HG03558 (cell line): ENCODE measurements around the gene FDPS.
A peak's percentile ranks its signal among the peaks of the same experiment; 100 is the strongest.
"Not testable (repeated sequence)": the region's sequence is repeated elsewhere in the genome, so short reads cannot be mapped to it uniquely, and the experiment has no call there.

Experiments used
- ATAC-seq: cut with Tn5 transposase; IDR thresholded peaks from one replicate; pipeline ENCODE4 v1.9.1; 2021; ENCODE audit warnings: moderate number of reproducible peaks; ENCODE audit not compliant: unreplicated experiment; ENCODE audit errors: extremely low read depth

FDPS gene

GRCh38 chr1:155316922-155317321, 8.3 kb downstream of the FDPS start:
- ATAC-seq: no peak

GRCh38 chr1:155318082-155318481, 9.4 kb downstream of the FDPS start:
- ATAC-seq: no peak

- no peak for ATAC-seq
Observed at GRCh38 chr1:155319536-155319935, 10.9 kb downstream of the FDPS start.

- no peak for ATAC-seq
Observed at GRCh38 chr1:155320252-155320651, 11.6 kb downstream of the FDPS start.

GRCh38 chr1:155320661-155321617, 12.3 kb downstream of the FDPS start, which contains the start of gene RUSC1:
TSS of gene RUSC1 (plus strand) at chr1:155320894. CDS start at chr1:155321774, 880 bp downstream.
- no peak for ATAC-seq

GRCh38 chr1:155321639-155322503, 13.2 kb downstream of the FDPS start:
- ATAC-seq: no peak

GRCh38 chr1:155322571-155322952, 13.9 kb downstream of the FDPS start:
- no peak for ATAC-seq

- peak; percentile 36 for ATAC-seq
Observed at GRCh38 chr1:155322953-155323728, 14.5 kb downstream of the FDPS start.

GRCh38 chr1:155323729-155324036, 15.0 kb downstream of the FDPS start:
- peak; percentile 23 for ATAC-seq

GRCh38 chr1:155324037-155324716, 15.5 kb downstream of the FDPS start:
- peak; percentile 39 for ATAC-seq

- ATAC-seq: no peak
Observed at GRCh38 chr1:155324717-155325602, 16.3 kb downstream of the FDPS start.

GRCh38 chr1:155325603-155325893, 16.9 kb downstream of the FDPS start:
- ATAC-seq: no peak

GRCh38 chr1:155326020-155326526, 17.4 kb downstream of the FDPS start:
- ATAC-seq: no peak

GRCh38 chr1:155326631-155327037, 18.0 kb downstream of the FDPS start:
- ATAC-seq: no peak

GRCh38 chr1:155327981-155328380, 19.3 kb downstream of the FDPS start:
- no peak for ATAC-seq

- ATAC-seq: not testable (repeated sequence)
Observed at GRCh38 chr1:155328856-155329255, 20.2 kb downstream of the FDPS start.

GRCh38 chr1:155329980-155330598, 21.4 kb downstream of the FDPS start:
- ATAC-seq: no peak

- ATAC-seq: no peak
Observed at GRCh38 chr1:155334962-155335361, 26.3 kb downstream of the FDPS start.
